Neural cell (in vitro differentiated cells): ENCODE measurements around the gene OR2T11.
"Not testable (repeated sequence)": the region's sequence is repeated elsewhere in the genome, so short reads cannot be mapped to it uniquely, and the experiment has no call there.

Experiments
- EZH2 ChIP-seq: fragments of 200-600, 300-800 bp; shearing (Covaris generic), sonication (generic); IDR thresholded peaks from 2 replicates; pipeline ENCODE4 v1.6.1; 2014; ENCODE audit warnings: antibody characterized with exemption, low read length, borderline replicate concordance, mild to moderate bottlenecking; ENCODE audit not compliant: insufficient read depth, poor library complexity, severe bottlenecking
- TF ChIP-seq, protein P1 (sequence below): fragments of 450-650 bp; IDR thresholded peaks from 2 replicates; pipeline ENCODE4 v1.5.1; 2014; ENCODE audit warnings: antibody characterized with exemption, mild to moderate bottlenecking, moderate library complexity; ENCODE audit not compliant: poor library complexity, severe bottlenecking

DNA sequence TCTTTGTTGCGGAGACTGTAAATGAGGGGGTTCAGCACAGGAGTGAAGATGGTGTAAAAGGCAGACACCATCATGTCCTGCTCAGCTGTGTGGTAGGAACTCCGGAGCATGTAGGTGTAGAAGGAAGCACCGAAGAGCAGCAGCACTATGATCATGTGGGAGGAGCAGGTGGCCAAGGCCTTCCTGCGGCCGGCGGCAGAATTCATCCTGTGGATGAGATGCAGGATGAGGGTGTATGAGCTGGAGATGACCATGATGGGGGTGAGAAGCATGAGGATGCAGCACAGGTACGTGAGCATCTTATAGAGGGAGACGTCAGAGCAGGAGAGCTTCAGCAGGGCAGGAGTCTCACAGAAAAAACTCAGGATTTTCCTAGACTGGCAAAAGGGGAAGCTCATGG is 61.0 kb downstream of the OR2T11 start:
- TF ChIP-seq, protein P1, sequence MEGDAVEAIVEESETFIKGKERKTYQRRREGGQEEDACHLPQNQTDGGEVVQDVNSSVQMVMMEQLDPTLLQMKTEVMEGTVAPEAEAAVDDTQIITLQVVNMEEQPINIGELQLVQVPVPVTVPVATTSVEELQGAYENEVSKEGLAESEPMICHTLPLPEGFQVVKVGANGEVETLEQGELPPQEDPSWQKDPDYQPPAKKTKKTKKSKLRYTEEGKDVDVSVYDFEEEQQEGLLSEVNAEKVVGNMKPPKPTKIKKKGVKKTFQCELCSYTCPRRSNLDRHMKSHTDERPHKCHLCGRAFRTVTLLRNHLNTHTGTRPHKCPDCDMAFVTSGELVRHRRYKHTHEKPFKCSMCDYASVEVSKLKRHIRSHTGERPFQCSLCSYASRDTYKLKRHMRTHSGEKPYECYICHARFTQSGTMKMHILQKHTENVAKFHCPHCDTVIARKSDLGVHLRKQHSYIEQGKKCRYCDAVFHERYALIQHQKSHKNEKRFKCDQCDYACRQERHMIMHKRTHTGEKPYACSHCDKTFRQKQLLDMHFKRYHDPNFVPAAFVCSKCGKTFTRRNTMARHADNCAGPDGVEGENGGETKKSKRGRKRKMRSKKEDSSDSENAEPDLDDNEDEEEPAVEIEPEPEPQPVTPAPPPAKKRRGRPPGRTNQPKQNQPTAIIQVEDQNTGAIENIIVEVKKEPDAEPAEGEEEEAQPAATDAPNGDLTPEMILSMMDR = not testable (repeated sequence)
- not testable (repeated sequence) for TF ChIP-seq EZH2
